Omental fat pad (tissue), 4 donors: ENCODE measurements around the gene RANBP3L. TPM values are rescaled to one million over a fixed set of nuclear protein-coding genes. Genes with fewer than 3 reads are reported as not detected.
"Not testable (repeated sequence)": the region's sequence is repeated elsewhere in the genome, so short reads cannot be mapped to it uniquely, and the experiment has no call there.

Experiments
- ATAC-seq: fragments of 150-250 bp; one replicate; pipeline ENCODE4 v1.9.1; 2016; ENCODE audit warnings: mild to moderate bottlenecking, moderate library complexity; ENCODE audit not compliant: low FRiP score
- DNase-seq: peaks from one replicate; pipeline ENCODE4 v3.0.0-alpha.2; 2019; ENCODE audit warnings: low spot score
- CTCF ChIP-seq, 3 donors: fragments of 450-650 bp; IDR thresholded peaks; one replicate each; pipeline ENCODE4 v1.5.1; 2016 to 2017; ENCODE audit warnings: antibody characterized with exemption in 3 of 3, mild to moderate bottlenecking in 3 of 3, moderate library complexity in 2 of 3
- total RNA-seq, 4 donors: library from RNA; depleted of rRNA; stranded (reverse); fragments of >200 nt; gene quantifications; one replicate each; pipeline ENCODE4 v1.1.0, GENCODE V29; 2016

Gene RANBP3L
- total RNA-seq, 4 donors from 2014 or later, result 0.50 to 10.6 (median 2.8) TPM

DNA sequence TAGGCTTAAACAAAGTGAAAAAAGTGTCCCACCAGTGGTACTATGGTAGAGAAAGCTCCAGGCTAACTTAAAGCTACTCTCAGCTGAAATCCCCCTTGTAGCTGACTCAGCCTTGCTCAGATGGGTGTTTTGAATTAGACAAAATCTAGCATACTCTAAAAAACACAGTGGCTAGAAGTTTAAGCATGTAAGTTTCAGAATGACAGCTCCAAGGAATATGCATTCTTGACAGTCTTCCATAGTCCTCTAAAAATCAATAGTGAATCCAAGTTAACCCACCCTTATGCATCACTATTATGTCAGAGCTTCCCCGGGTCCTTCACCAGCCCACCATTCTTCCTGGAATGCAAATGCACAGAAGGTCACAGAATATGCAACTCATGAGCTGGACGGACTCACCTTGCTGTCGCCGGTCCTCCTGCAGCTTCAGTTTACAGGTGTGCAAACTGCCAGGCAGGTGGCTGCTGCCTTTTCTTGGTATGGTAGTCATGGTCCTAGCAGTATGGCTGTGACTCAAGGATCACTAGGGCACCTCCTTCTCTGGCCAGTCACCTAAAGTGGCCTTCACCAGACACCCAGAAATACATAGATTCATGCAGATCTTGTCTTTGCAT lies 668 bp downstream of the RANBP3L start:
- ATAC-seq (no peak), DNase-seq (no peak)
- no peak for TF ChIP-seq CTCF (IDR thresholded peaks at IDR 0.05)

GRCh38 chr5:36300191-36300926 lies 1.3 kb downstream of the RANBP3L start:
- ATAC-seq (no peak), DNase-seq (no peak)
- TF ChIP-seq CTCF (IDR thresholded peaks at IDR 0.05), result no peak

GRCh38 chr5:36298552-36298951 lies 3.1 kb downstream of the RANBP3L start:
- TF ChIP-seq CTCF (IDR thresholded peaks at IDR 0.05), result no peak
- no peak for DNase-seq
- ATAC-seq, result no peak

- no peak for TF ChIP-seq CTCF (IDR thresholded peaks at IDR 0.05)
- no peak for DNase-seq
- no peak for ATAC-seq
Measured at GRCh38 chr5:36297653-36298052, 4.0 kb downstream of the RANBP3L start.

- no peak for TF ChIP-seq CTCF (IDR thresholded peaks at IDR 0.05)
- ATAC-seq (no peak), DNase-seq (no peak)
Measured at GRCh38 chr5:36285837-36286615, 15.7 kb downstream of the RANBP3L start.

GRCh38 chr5:36283775-36284174 lies 17.9 kb downstream of the RANBP3L start:
- not testable (repeated sequence) for DNase-seq, ATAC-seq

GRCh38 chr5:36281626-36282025 lies 20.1 kb downstream of the RANBP3L start:
- TF ChIP-seq CTCF (IDR thresholded peaks at IDR 0.05), result no peak

More at GRCh38 chr5:36281626-36282025, 20.1 kb downstream of the RANBP3L start:
- no peak for DNase-seq
- ATAC-seq, result no peak
